ENCODE results near the gene GLI1. TPM values are rescaled to one million over a fixed set of nuclear protein-coding genes. Genes with fewer than 3 reads are reported as not detected.

GLI1 gene
- total RNA-seq, 1 experiment from 2014 or later = 6.4 TPM

DNA sequence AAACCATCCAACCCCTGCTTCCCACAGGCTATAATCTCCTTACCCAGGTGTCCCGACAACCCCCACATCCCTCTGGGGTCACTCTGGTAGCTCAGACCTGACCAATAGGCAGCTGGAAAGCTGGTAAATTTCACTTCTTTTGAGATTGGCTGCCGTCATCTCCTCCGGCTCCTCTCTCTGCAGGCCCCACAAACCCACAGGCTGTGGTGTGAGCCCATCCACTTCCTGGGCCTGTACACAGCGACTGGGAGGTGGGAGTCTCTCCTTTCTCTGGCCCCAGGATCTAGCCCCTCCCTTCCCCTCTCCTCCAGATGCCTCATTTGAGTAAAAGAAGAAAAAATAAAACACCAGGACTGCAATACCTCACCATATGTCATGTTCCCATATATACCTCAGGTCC is 24.3 kb upstream of the GLI1 start (continued):
- TF ChIP-seq, protein P1, sequence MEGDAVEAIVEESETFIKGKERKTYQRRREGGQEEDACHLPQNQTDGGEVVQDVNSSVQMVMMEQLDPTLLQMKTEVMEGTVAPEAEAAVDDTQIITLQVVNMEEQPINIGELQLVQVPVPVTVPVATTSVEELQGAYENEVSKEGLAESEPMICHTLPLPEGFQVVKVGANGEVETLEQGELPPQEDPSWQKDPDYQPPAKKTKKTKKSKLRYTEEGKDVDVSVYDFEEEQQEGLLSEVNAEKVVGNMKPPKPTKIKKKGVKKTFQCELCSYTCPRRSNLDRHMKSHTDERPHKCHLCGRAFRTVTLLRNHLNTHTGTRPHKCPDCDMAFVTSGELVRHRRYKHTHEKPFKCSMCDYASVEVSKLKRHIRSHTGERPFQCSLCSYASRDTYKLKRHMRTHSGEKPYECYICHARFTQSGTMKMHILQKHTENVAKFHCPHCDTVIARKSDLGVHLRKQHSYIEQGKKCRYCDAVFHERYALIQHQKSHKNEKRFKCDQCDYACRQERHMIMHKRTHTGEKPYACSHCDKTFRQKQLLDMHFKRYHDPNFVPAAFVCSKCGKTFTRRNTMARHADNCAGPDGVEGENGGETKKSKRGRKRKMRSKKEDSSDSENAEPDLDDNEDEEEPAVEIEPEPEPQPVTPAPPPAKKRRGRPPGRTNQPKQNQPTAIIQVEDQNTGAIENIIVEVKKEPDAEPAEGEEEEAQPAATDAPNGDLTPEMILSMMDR (IDR thresholded peaks at IDR 0.05 in 2 of 3, conservative IDR thresholded peaks at IDR 0.05 in 1 of 3; ENCODE audit: borderline replicate concordance in 1 of 3, insufficient read depth in 1 of 3, low read depth in 2 of 3, low read length in 2 of 3) = no peak
- TF ChIP-seq, protein P2, sequence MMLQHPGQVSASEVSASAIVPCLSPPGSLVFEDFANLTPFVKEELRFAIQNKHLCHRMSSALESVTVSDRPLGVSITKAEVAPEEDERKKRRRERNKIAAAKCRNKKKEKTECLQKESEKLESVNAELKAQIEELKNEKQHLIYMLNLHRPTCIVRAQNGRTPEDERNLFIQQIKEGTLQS (IDR thresholded peaks at IDR 0.05) = no peak

DNA sequence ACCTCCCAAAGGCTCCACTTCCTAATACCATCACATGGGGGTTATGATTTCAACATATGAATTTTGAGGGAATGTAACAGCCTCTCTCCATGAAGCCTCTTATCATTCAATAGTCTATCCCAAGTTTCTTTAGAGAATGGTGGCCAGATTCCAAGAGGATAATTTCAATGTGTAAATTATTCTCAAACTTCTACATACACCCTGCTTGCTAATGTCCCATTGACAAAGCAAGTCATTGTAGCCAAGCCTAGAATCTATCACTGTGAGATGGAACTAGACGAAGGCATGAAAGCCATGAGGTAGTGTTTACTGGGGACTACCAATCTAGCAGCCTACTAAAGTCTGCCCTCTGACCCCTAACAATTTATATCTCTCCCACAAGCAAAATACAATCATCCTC is 21.2 kb upstream of the GLI1 start:
- POLR2A ChIA-PET = no interaction called here
- H4K20me1 ChIP-seq (ENCODE audit: insufficient read depth) = no peaks in the 10 kb centered on the region
- H3K9ac ChIP-seq (ENCODE audit: low read length) = no peak overlapping the region

More for the DNA sequence above, 21.2 kb upstream of the GLI1 start:
- BruUV-seq (replicated peaks) = no TSS peak
- H3K27me3 ChIP-seq (ENCODE audit: insufficient read depth, low read length) = no peaks in the 10 kb centered on the region
- ChIA-PET RAD21 (ENCODE audit: low non-redundant PET in 1 of 2, low total read pairs in 2 of 2, uncharacterized antibody in 2 of 2, unreplicated experiment in 2 of 2) (no interaction called here), CTCF (no interaction called here)
- no peak overlapping the region for H3K27ac ChIP-seq (ENCODE audit: low read depth, low read length)
- DNase-seq (ENCODE audit: low read depth, low spot score) (no peak), ATAC-seq (no peak)
- no peak overlapping the region for H3K4me3 ChIP-seq (replicated peaks in 1 of 2; ENCODE audit: low read depth in 1 of 2, low read length in 2 of 2)
- TF ChIP-seq EZH2phosphoT487 (IDR thresholded peaks at IDR 0.05; ENCODE audit: borderline replicate concordance) (no peak), EGR1 (IDR thresholded peaks at IDR 0.05; ENCODE audit: low read depth) (no peak), ZNF274 (IDR thresholded peaks at IDR 0.05; ENCODE audit: low read depth, low read length) (no peak), EZH2 (IDR thresholded peaks at IDR 0.05) (no peak), FOSL1 (IDR thresholded peaks at IDR 0.05; ENCODE audit: low read depth) (no peak), SIN3A (IDR thresholded peaks at IDR 0.05; ENCODE audit: low read depth) (no peak), SRF (IDR thresholded peaks at IDR 0.05; ENCODE audit: low read depth) (no peak), ZFX (IDR thresholded peaks at IDR 0.05) (no peak), RAD21 (IDR thresholded peaks at IDR 0.05; ENCODE audit: low read depth) (no peak), SP1 (IDR thresholded peaks at IDR 0.05; ENCODE audit: low read depth) (no peak), POLR2A (IDR thresholded peaks at IDR 0.05; ENCODE audit: borderline replicate concordance, extremely low read depth, insufficient read depth, insufficient read length) (no peak)
- TF ChIP-seq, protein P1 (IDR thresholded peaks at IDR 0.05 in 2 of 3, conservative IDR thresholded peaks at IDR 0.05 in 1 of 3; ENCODE audit: borderline replicate concordance in 1 of 3, insufficient read depth in 1 of 3, low read depth in 2 of 3, low read length in 2 of 3) = no peak
- TF ChIP-seq, protein P3, sequence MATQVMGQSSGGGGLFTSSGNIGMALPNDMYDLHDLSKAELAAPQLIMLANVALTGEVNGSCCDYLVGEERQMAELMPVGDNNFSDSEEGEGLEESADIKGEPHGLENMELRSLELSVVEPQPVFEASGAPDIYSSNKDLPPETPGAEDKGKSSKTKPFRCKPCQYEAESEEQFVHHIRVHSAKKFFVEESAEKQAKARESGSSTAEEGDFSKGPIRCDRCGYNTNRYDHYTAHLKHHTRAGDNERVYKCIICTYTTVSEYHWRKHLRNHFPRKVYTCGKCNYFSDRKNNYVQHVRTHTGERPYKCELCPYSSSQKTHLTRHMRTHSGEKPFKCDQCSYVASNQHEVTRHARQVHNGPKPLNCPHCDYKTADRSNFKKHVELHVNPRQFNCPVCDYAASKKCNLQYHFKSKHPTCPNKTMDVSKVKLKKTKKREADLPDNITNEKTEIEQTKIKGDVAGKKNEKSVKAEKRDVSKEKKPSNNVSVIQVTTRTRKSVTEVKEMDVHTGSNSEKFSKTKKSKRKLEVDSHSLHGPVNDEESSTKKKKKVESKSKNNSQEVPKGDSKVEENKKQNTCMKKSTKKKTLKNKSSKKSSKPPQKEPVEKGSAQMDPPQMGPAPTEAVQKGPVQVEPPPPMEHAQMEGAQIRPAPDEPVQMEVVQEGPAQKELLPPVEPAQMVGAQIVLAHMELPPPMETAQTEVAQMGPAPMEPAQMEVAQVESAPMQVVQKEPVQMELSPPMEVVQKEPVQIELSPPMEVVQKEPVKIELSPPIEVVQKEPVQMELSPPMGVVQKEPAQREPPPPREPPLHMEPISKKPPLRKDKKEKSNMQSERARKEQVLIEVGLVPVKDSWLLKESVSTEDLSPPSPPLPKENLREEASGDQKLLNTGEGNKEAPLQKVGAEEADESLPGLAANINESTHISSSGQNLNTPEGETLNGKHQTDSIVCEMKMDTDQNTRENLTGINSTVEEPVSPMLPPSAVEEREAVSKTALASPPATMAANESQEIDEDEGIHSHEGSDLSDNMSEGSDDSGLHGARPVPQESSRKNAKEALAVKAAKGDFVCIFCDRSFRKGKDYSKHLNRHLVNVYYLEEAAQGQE (IDR thresholded peaks at IDR 0.05; ENCODE audit: low read depth) = no peak
- TF ChIP-seq, protein P4, sequence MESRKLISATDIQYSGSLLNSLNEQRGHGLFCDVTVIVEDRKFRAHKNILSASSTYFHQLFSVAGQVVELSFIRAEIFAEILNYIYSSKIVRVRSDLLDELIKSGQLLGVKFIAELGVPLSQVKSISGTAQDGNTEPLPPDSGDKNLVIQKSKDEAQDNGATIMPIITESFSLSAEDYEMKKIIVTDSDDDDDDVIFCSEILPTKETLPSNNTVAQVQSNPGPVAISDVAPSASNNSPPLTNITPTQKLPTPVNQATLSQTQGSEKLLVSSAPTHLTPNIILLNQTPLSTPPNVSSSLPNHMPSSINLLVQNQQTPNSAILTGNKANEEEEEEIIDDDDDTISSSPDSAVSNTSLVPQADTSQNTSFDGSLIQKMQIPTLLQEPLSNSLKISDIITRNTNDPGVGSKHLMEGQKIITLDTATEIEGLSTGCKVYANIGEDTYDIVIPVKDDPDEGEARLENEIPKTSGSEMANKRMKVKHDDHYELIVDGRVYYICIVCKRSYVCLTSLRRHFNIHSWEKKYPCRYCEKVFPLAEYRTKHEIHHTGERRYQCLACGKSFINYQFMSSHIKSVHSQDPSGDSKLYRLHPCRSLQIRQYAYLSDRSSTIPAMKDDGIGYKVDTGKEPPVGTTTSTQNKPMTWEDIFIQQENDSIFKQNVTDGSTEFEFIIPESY (IDR thresholded peaks at IDR 0.05; ENCODE audit: extremely low read depth, insufficient replicate concordance, low read length) = no peak
- no peaks in the 10 kb centered on the region for H3K9me2 ChIP-seq (ENCODE audit: insufficient read depth)
- no peak overlapping the region for H2AFZ ChIP-seq (ENCODE audit: low read depth, low read length, poor library complexity, severe bottlenecking)
- H3K36me3 ChIP-seq (ENCODE audit: control insufficient read depth in 1 of 2, insufficient read depth in 2 of 2, low read length in 2 of 2) = no peaks in the 10 kb centered on the region
- H3K4me2 ChIP-seq (ENCODE audit: low read length) = no peak overlapping the region
- no peaks in the 10 kb centered on the region for H3K79me2 ChIP-seq (ENCODE audit: insufficient read depth, low read length)
- H3K4me1 ChIP-seq (ENCODE audit: control insufficient read depth in 1 of 2, insufficient read depth in 2 of 2, low read length in 2 of 2) = no peaks in the 10 kb centered on the region
- intact Hi-C loops (cut with micrococcal nuclease) = no loop called here
- peaks cover 0 to 8% of the 10 kb centered on the region in 2 experiments; a peak in 1 of 4 replicates for H3K9me3 ChIP-seq (ENCODE audit: control insufficient read depth in 1 of 2, insufficient read depth in 1 of 2, low read depth in 1 of 2, low read length in 2 of 2)

Data from HCT116 (cell line).